ENCODE measurements around the gene GNA15. TPM values are rescaled to one million over a fixed set of nuclear protein-coding genes. Genes with fewer than 3 reads are reported as not detected.
"Not testable (repeated sequence)": the region's sequence is repeated elsewhere in the genome, so short reads cannot be mapped to it uniquely, and the experiment has no call there.

GNA15 gene
- total RNA-seq, 4 donors from 2014 or later = 1.2 to 12.4 (median 1.5) TPM; not detected in 1

- Histone ChIP-seq H3K27ac (no peak overlapping the region), H3K4me3 (no peak overlapping the region), H3K4me1 (no peaks in the 10 kb centered on the region), H3K9me3 (no peaks in the 10 kb centered on the region), H3K36me3 (peaks cover 0 to 64% (median 0%) of the 10 kb centered on the region in 3 donors), H3K27me3 (no peaks in the 10 kb centered on the region)
- no peak for TF ChIP-seq CTCF (IDR thresholded peaks at IDR 0.05)
- no peak for TF ChIP-seq POLR2A (IDR thresholded peaks at IDR 0.05)
- no peak for DNase-seq
These were observed 66.1 kb downstream of the GNA15 start for GRCh38 chr19:3201911-3202310.

- Histone ChIP-seq H3K27me3 (no peaks in the 10 kb centered on the region), H3K36me3 (peaks cover 0 to 64% (median 0%) of the 10 kb centered on the region in 3 donors), H3K4me3 (no peak overlapping the region), H3K9me3 (no peaks in the 10 kb centered on the region), H3K27ac (no peak overlapping the region), H3K4me1 (no peaks in the 10 kb centered on the region)
- no peak for TF ChIP-seq POLR2A (IDR thresholded peaks at IDR 0.05)
- TF ChIP-seq CTCF (IDR thresholded peaks at IDR 0.05) = no peak
- DNase-seq = no peak
These were observed 66.5 kb downstream of the GNA15 start for GRCh38 chr19:3202346-3202745.

GRCh38 chr19:3202895-3203294 is 67.1 kb downstream of the GNA15 start:
- not testable (repeated sequence) for H3K4me3 ChIP-seq, H3K27ac ChIP-seq, DNase-seq, H3K4me1 ChIP-seq, H3K9me3 ChIP-seq, H3K27me3 ChIP-seq
- H3K36me3 ChIP-seq = peaks cover 0 to 69% (median 0%) of the 10 kb centered on the region in 3 donors

- TF ChIP-seq CTCF (IDR thresholded peaks at IDR 0.05) (no peak), POLR2A (IDR thresholded peaks at IDR 0.05) (no peak)
- peaks cover 0 to 69% (median 0%) of the 10 kb centered on the region in 3 donors for H3K36me3 ChIP-seq
These were observed 68.2 kb downstream of the GNA15 start for GRCh38 chr19:3203805-3204645.

GRCh38 chr19:3204646-3205275 is 68.9 kb downstream of the GNA15 start:
- Histone ChIP-seq H3K4me1 (no peaks in the 10 kb centered on the region), H3K27ac (no peak overlapping the region), H3K4me3 (no peak overlapping the region), H3K9me3 (no peaks in the 10 kb centered on the region), H3K36me3 (peaks cover 0 to 69% (median 0%) of the 10 kb centered on the region in 3 donors), H3K27me3 (no peaks in the 10 kb centered on the region)
- TF ChIP-seq CTCF (IDR thresholded peaks at IDR 0.05) (no peak), POLR2A (IDR thresholded peaks at IDR 0.05) (no peak)
- no peak for DNase-seq

More at GRCh38 chr19:3203805-3204645, 68.2 kb downstream of the GNA15 start:
- H3K4me3 ChIP-seq = no peak overlapping the region
- no peaks in the 10 kb centered on the region for H3K4me1 ChIP-seq
- H3K27ac ChIP-seq = no peak overlapping the region
- H3K9me3 ChIP-seq = no peaks in the 10 kb centered on the region
- no peak for DNase-seq
- no peaks in the 10 kb centered on the region for H3K27me3 ChIP-seq

Measured in Peyer's patch (tissue), 4 donors.